ENCODE measurements around the gene CPNE4. TPM values are rescaled to one million over a fixed set of nuclear protein-coding genes. Genes with fewer than 3 reads are reported as not detected.

CPNE4 gene
- total RNA-seq, 1 donor from 2014 or later, result 0.41 TPM

- Mint-ChIP-seq H3K4me3 (ENCODE audit: unreplicated experiment) (no peak overlapping the region), H3K27ac (ENCODE audit: unreplicated experiment) (no peak overlapping the region), H3K27me3 (ENCODE audit: unreplicated experiment) (peaks cover 3% of the 10 kb centered on the region), H3K4me1 (ENCODE audit: unreplicated experiment) (no peaks in the 10 kb centered on the region), H3K9me3 (ENCODE audit: unreplicated experiment) (no peaks in the 10 kb centered on the region), H3K36me3 (ENCODE audit: low read depth, unreplicated experiment) (no peaks in the 10 kb centered on the region)
- no peak for DNase-seq (ENCODE audit: low spot score)
- TF ChIP-seq, protein P1, sequence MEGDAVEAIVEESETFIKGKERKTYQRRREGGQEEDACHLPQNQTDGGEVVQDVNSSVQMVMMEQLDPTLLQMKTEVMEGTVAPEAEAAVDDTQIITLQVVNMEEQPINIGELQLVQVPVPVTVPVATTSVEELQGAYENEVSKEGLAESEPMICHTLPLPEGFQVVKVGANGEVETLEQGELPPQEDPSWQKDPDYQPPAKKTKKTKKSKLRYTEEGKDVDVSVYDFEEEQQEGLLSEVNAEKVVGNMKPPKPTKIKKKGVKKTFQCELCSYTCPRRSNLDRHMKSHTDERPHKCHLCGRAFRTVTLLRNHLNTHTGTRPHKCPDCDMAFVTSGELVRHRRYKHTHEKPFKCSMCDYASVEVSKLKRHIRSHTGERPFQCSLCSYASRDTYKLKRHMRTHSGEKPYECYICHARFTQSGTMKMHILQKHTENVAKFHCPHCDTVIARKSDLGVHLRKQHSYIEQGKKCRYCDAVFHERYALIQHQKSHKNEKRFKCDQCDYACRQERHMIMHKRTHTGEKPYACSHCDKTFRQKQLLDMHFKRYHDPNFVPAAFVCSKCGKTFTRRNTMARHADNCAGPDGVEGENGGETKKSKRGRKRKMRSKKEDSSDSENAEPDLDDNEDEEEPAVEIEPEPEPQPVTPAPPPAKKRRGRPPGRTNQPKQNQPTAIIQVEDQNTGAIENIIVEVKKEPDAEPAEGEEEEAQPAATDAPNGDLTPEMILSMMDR (IDR thresholded peaks at IDR 0.05; ENCODE audit: unreplicated experiment), result no peak
Measured at GRCh38 chr3:131831608-131832007, 203.2 kb downstream of the CPNE4 start.

- H3K4me3 Mint-ChIP-seq (ENCODE audit: unreplicated experiment), result no peak overlapping the region
- H3K9me3 Mint-ChIP-seq (ENCODE audit: unreplicated experiment), result no peaks in the 10 kb centered on the region
- H3K27me3 Mint-ChIP-seq (ENCODE audit: unreplicated experiment), result no peaks in the 10 kb centered on the region
- TF ChIP-seq, protein P1 (IDR thresholded peaks at IDR 0.05; ENCODE audit: unreplicated experiment), result no peak
- no peak overlapping the region for H3K27ac Mint-ChIP-seq (ENCODE audit: unreplicated experiment)
- H3K36me3 Mint-ChIP-seq (ENCODE audit: low read depth, unreplicated experiment), result no peaks in the 10 kb centered on the region
- no peak for DNase-seq (ENCODE audit: low spot score)
- H3K4me1 Mint-ChIP-seq (ENCODE audit: unreplicated experiment), result peaks cover 30% of the 10 kb centered on the region
Measured at GRCh38 chr3:131821191-131821762, 213.5 kb downstream of the CPNE4 start.

GRCh38 chr3:131819381-131820055 lies 215.3 kb downstream of the CPNE4 start:
- Mint-ChIP-seq H3K27me3 (ENCODE audit: unreplicated experiment) (no peaks in the 10 kb centered on the region), H3K27ac (ENCODE audit: unreplicated experiment) (peak overlapping the region; percentile 93), H3K4me3 (ENCODE audit: unreplicated experiment) (no peak overlapping the region), H3K4me1 (ENCODE audit: unreplicated experiment) (peaks cover 30% of the 10 kb centered on the region), H3K9me3 (ENCODE audit: unreplicated experiment) (no peaks in the 10 kb centered on the region), H3K36me3 (ENCODE audit: low read depth, unreplicated experiment) (no peaks in the 10 kb centered on the region)
- TF ChIP-seq, protein P1 (IDR thresholded peaks at IDR 0.05; ENCODE audit: unreplicated experiment), result no peak
- no peak for DNase-seq (ENCODE audit: low spot score)

GRCh38 chr3:131812433-131812832 lies 222.4 kb downstream of the CPNE4 start:
- TF ChIP-seq, protein P1 (IDR thresholded peaks at IDR 0.05; ENCODE audit: unreplicated experiment), result no peak
- no peak overlapping the region for H3K27ac Mint-ChIP-seq (ENCODE audit: unreplicated experiment)
- H3K9me3 Mint-ChIP-seq (ENCODE audit: unreplicated experiment), result no peaks in the 10 kb centered on the region
- H3K27me3 Mint-ChIP-seq (ENCODE audit: unreplicated experiment), result no peaks in the 10 kb centered on the region
- no peaks in the 10 kb centered on the region for H3K4me1 Mint-ChIP-seq (ENCODE audit: unreplicated experiment)
- no peak overlapping the region for H3K4me3 Mint-ChIP-seq (ENCODE audit: unreplicated experiment)
- H3K36me3 Mint-ChIP-seq (ENCODE audit: low read depth, unreplicated experiment), result no peaks in the 10 kb centered on the region
- DNase-seq (ENCODE audit: low spot score), result no peak

- TF ChIP-seq, protein P1 (IDR thresholded peaks at IDR 0.05; ENCODE audit: unreplicated experiment), result no peak
- no peaks in the 10 kb centered on the region for H3K36me3 Mint-ChIP-seq (ENCODE audit: low read depth, unreplicated experiment)
- H3K4me3 Mint-ChIP-seq (ENCODE audit: unreplicated experiment), result no peak overlapping the region
- DNase-seq (ENCODE audit: low spot score), result no peak
- H3K27ac Mint-ChIP-seq (ENCODE audit: unreplicated experiment), result no peak overlapping the region
- peaks cover 6% of the 10 kb centered on the region for H3K4me1 Mint-ChIP-seq (ENCODE audit: unreplicated experiment)
- H3K27me3 Mint-ChIP-seq (ENCODE audit: unreplicated experiment), result no peaks in the 10 kb centered on the region
- no peaks in the 10 kb centered on the region for H3K9me3 Mint-ChIP-seq (ENCODE audit: unreplicated experiment)
Measured at GRCh38 chr3:131811481-131811880, 223.3 kb downstream of the CPNE4 start.

All from endothelial cell (in vitro differentiated cells).